HepG2 (cell line): Measurements from ENCODE around the gene NDUFS7. TPM values are rescaled to one million over a fixed set of nuclear protein-coding genes. Genes with fewer than 3 reads are reported as not detected.

Source experiments
- GABPB1 ChIP-seq: IDR thresholded peaks from 2 replicates; pipeline ENCODE4 v1.6.1; 2016; ENCODE audit warnings: mild to moderate bottlenecking, missing genetic modification reagents, moderate library complexity, missing compliant biosample characterization
- IRF2 ChIP-seq: IDR thresholded peaks from 2 replicates; pipeline ENCODE4 v1.6.1; 2018; ENCODE audit warnings: missing genetic modification reagents, missing compliant biosample characterization
- KDM2A ChIP-seq: sonication (generic); formaldehyde crosslinking; IDR thresholded peaks from 2 replicates; pipeline ENCODE4 v1.4.0; 2020; ENCODE audit warnings: low read depth, missing genetic modification reagents, borderline replicate concordance
- MAFF ChIP-seq: IDR thresholded peaks from 2 replicates; pipeline ENCODE4 v1.6.1; 2011; ENCODE audit warnings: low read depth, low read length, improper control_type of control experiment
- MLLT10 ChIP-seq: sonication (generic); formaldehyde crosslinking; IDR thresholded peaks from 2 replicates; pipeline ENCODE4 v1.4.0; 2020; ENCODE audit warnings: missing genetic modification reagents
- RBM39 ChIP-seq: fragments of 200-400 bp; formaldehyde crosslinking; IDR thresholded peaks from one replicate; pipeline ENCODE4 v1.6.1; 2018; ENCODE audit warnings: antibody characterized with exemption, mild to moderate bottlenecking, low read depth, low read length; ENCODE audit not compliant: poor library complexity, severe bottlenecking
- SALL1 ChIP-seq: sonication (generic); formaldehyde crosslinking; IDR thresholded peaks from 2 replicates; pipeline ENCODE4 v1.8.0; 2022; ENCODE audit warnings: mild to moderate bottlenecking, missing genetic modification reagents
- SRSF1 ChIP-seq: fragments of 200-400 bp; formaldehyde crosslinking; optimal IDR thresholded peaks from 2 replicates; pipeline ENCODE3; 2017; ENCODE audit warnings: mild to moderate bottlenecking, low read depth, low read length, moderate library complexity
- ZBTB20 ChIP-seq: sonication (generic); formaldehyde crosslinking; IDR thresholded peaks from 2 replicates; pipeline ENCODE4 v1.8.1; 2023; ENCODE audit warnings: missing genetic modification reagents, low read depth, mild to moderate bottlenecking, borderline replicate concordance
- ZFP36L1 ChIP-seq: sonication (generic); formaldehyde crosslinking; IDR thresholded peaks from 2 replicates; pipeline ENCODE4 v1.8.0; 2022; ENCODE audit warnings: mild to moderate bottlenecking, missing genetic modification reagents, moderate library complexity
- ZFX ChIP-seq: sonication (generic); formaldehyde crosslinking; IDR thresholded peaks from 2 replicates; pipeline ENCODE4 v1.4.0; 2020; ENCODE audit warnings: mild to moderate bottlenecking, low read depth, missing genetic modification reagents, moderate library complexity
- ZNF264 ChIP-seq: sonication (generic); formaldehyde crosslinking; IDR thresholded peaks from 2 replicates; pipeline ENCODE4 v1.4.0; 2020; ENCODE audit warnings: missing genetic modification reagents
- ZNF556 ChIP-seq: sonication (generic); formaldehyde crosslinking; IDR thresholded peaks from 2 replicates; pipeline ENCODE4 v1.4.0; 2020; ENCODE audit warnings: mild to moderate bottlenecking, missing genetic modification reagents, borderline replicate concordance
- ZNF790 ChIP-seq: sonication (generic); formaldehyde crosslinking; IDR thresholded peaks from 2 replicates; pipeline ENCODE4 v1.8.0; 2022; ENCODE audit warnings: missing genetic modification reagents, mild to moderate bottlenecking, borderline replicate concordance
- ZSCAN12 ChIP-seq: sonication (generic); formaldehyde crosslinking; IDR thresholded peaks from 2 replicates; pipeline ENCODE4 v1.9.0; 2021; ENCODE audit warnings: mild to moderate bottlenecking, missing genetic modification reagents
- polyA plus RNA-seq, 8 experiments: library from polyadenylated mRNA; depleted of rRNA in 3 of 8; stranded (reverse) in 7 of 8; unstranded in 1 of 8; fragments of >200 nt; fragmentation: Illumina TruSeq in 4 of 8; extraction: Trizol in 4 of 8; gene quantifications; 2 replicates each; pipeline versions ENCODE4 v1.2.1 to v1.2.3, GENCODE V29; 2011 to 2016; ENCODE audit warnings: low read depth in 4 of 8, missing spikeins in 1 of 8, mixed read lengths in 1 of 8; ENCODE audit not compliant: insufficient read depth in 1 of 8
- total RNA-seq, 5 experiments: library from RNA; depleted of rRNA; stranded (reverse); fragments of >200 nt; fragmentation: Illumina TruSeq; extraction: Trizol; gene quantifications; 2 replicates each; pipeline ENCODE4 v1.2.3, GENCODE V29; 2016; ENCODE audit warnings: low read depth in 1 of 5
- TF ChIP-seq, protein P1 (sequence below): sonication (generic); formaldehyde crosslinking; IDR thresholded peaks from 2 replicates; pipeline ENCODE4 v1.8.1; 2022; ENCODE audit warnings: low read depth, mild to moderate bottlenecking, missing genetic modification reagents
- TF ChIP-seq, protein P2 (sequence below): sonication (generic); formaldehyde crosslinking; IDR thresholded peaks from 2 replicates; pipeline ENCODE4 v1.4.0; 2020; ENCODE audit warnings: missing genetic modification reagents
- TF ChIP-seq, protein P3 (sequence below): fragments of 450-650 bp; IDR thresholded peaks from 2 replicates; pipeline ENCODE4 v1.6.1; 2017
- TF ChIP-seq, protein P4 (sequence below): sonication (generic); formaldehyde crosslinking; IDR thresholded peaks from 2 replicates; pipeline ENCODE4 v1.5.1; 2020; ENCODE audit warnings: missing genetic modification reagents, mild to moderate bottlenecking, borderline replicate concordance
- TF ChIP-seq, protein P5 (sequence below): sonication (generic); formaldehyde crosslinking; IDR thresholded peaks from 2 replicates; pipeline ENCODE4 v1.4.0; 2020; ENCODE audit warnings: missing genetic modification reagents; ENCODE audit errors: not compliant biosample characterization
- TF ChIP-seq, protein P6 (sequence below): sonication (generic); formaldehyde crosslinking; IDR thresholded peaks from 2 replicates; pipeline ENCODE4 v1.4.0; 2020; ENCODE audit warnings: mild to moderate bottlenecking, missing genetic modification reagents

The NDUFS7 gene
- total and polyA plus RNA-seq, 2 of the 13 experiments (the other 11 are each of a cell fraction or from before 2014, with no cell fraction given) = 34.3 to 66.9 TPM

DNA sequence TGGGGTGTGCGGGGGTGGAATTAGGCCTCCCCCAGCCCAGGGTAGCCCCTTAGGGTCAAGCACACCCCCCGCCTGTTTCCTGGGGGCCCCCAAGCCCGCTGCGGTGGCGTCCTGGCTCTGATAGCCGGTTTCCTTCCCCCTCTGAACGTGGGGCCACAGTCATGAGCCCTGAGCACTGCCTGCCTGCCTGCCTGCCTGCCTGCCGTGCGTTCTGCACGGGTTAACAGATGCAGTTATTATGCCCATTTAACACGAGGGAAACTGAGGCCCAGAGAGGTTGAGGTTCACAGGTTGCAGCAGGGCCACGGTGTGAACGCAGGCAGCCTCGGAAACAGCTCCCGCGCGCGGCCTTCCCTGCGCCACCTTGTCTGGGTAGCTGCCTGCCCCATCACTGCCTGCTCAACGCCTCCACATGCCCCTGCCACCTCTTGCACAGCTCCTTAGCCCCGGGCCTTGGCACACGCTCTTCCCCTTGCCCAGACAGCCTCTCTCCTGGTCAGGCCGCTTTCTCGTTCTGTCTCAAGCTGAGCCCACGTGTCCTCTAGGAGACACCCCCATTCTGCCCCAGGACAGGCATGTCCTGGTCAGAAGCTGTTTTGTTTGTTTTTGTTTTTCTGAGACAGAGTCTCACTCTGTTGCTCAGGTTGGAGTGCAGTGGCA lies 18.8 kb downstream of the NDUFS7 start (continued):
- TF ChIP-seq ZBTB20 (0 out of 2 replicates have a peak, but pooled peaks have one; percentile 51), MLLT10 (CRISPR knock-in tag) (no peak), SALL1 (CRISPR knock-in tag) (peak; percentile 48; the same call in 1 of the 2 replicates), ZFX (CRISPR knock-in tag) (peak; percentile 40; the same call in 1 of the 2 replicates), ZSCAN12 (no peak), IRF2 (CRISPR knock-in tag) (no peak), RBM39 (peak; percentile 50), ZNF556 (CRISPR knock-in tag) (no peak), KDM2A (peak; percentile 31; the same call in 1 of the 2 replicates), GABPB1 (CRISPR knock-in tag) (peak; percentile 20; the same call in 1 of the 2 replicates), ZFP36L1 (no peak), SRSF1 (peak; percentile 52), MAFF (no peak), ZNF264 (CRISPR knock-in tag) (no peak), ZNF790 (CRISPR knock-in tag) (no peak)
- TF ChIP-seq, protein P1, sequence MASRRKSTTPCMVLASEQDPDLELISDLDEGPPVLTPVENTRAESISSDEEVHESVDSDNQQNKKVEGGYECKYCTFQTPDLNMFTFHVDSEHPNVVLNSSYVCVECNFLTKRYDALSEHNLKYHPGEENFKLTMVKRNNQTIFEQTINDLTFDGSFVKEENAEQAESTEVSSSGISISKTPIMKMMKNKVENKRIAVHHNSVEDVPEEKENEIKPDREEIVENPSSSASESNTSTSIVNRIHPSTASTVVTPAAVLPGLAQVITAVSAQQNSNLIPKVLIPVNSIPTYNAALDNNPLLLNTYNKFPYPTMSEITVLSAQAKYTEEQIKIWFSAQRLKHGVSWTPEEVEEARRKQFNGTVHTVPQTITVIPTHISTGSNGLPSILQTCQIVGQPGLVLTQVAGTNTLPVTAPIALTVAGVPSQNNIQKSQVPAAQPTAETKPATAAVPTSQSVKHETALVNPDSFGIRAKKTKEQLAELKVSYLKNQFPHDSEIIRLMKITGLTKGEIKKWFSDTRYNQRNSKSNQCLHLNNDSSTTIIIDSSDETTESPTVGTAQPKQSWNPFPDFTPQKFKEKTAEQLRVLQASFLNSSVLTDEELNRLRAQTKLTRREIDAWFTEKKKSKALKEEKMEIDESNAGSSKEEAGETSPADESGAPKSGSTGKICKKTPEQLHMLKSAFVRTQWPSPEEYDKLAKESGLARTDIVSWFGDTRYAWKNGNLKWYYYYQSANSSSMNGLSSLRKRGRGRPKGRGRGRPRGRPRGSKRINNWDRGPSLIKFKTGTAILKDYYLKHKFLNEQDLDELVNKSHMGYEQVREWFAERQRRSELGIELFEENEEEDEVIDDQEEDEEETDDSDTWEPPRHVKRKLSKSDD = peak; percentile 29; the same call in 1 of the 2 replicates
- TF ChIP-seq, protein P2, sequence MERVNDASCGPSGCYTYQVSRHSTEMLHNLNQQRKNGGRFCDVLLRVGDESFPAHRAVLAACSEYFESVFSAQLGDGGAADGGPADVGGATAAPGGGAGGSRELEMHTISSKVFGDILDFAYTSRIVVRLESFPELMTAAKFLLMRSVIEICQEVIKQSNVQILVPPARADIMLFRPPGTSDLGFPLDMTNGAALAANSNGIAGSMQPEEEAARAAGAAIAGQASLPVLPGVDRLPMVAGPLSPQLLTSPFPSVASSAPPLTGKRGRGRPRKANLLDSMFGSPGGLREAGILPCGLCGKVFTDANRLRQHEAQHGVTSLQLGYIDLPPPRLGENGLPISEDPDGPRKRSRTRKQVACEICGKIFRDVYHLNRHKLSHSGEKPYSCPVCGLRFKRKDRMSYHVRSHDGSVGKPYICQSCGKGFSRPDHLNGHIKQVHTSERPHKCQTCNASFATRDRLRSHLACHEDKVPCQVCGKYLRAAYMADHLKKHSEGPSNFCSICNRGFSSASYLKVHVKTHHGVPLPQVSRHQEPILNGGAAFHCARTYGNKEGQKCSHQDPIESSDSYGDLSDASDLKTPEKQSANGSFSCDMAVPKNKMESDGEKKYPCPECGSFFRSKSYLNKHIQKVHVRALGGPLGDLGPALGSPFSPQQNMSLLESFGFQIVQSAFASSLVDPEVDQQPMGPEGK (CRISPR knock-in tag) = peak; percentile 10; the same call in 1 of the 2 replicates
- TF ChIP-seq, protein P3, sequence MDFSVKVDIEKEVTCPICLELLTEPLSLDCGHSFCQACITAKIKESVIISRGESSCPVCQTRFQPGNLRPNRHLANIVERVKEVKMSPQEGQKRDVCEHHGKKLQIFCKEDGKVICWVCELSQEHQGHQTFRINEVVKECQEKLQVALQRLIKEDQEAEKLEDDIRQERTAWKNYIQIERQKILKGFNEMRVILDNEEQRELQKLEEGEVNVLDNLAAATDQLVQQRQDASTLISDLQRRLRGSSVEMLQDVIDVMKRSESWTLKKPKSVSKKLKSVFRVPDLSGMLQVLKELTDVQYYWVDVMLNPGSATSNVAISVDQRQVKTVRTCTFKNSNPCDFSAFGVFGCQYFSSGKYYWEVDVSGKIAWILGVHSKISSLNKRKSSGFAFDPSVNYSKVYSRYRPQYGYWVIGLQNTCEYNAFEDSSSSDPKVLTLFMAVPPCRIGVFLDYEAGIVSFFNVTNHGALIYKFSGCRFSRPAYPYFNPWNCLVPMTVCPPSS = no peak
- TF ChIP-seq, protein P4, sequence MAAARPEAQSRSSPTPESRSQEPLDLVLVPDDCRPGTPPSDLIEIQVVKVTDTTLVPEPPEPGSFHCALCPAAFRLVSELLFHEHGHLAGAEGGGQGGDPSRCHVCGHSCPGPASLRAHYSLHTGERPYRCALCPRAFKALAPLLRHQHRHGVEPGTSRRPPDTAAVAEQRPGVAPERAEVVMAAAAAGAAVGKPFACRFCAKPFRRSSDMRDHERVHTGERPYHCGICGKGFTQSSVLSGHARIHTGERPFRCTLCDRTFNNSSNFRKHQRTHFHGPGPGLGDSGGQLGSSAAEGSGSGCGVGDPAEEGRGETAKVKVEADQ (CRISPR knock-in tag) = peak; percentile 52; the same call in 1 of the 2 replicates
- TF ChIP-seq, protein P5, sequence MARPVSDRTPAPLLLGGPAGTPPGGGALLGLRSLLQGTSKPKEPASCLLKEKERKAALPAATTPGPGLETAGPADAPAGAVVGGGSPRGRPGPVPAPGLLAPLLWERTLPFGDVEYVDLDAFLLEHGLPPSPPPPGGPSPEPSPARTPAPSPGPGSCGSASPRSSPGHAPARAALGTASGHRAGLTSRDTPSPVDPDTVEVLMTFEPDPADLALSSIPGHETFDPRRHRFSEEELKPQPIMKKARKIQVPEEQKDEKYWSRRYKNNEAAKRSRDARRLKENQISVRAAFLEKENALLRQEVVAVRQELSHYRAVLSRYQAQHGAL = no peak
- TF ChIP-seq, protein P6, sequence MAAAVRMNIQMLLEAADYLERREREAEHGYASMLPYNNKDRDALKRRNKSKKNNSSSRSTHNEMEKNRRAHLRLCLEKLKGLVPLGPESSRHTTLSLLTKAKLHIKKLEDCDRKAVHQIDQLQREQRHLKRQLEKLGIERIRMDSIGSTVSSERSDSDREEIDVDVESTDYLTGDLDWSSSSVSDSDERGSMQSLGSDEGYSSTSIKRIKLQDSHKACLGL (CRISPR knock-in tag) = peak; percentile 23; the same call in 1 of the 2 replicates
